ENCODE data around the gene SRGAP1. TPM values are rescaled to one million over a fixed set of nuclear protein-coding genes. Genes with fewer than 3 reads are reported as not detected.

Gene SRGAP1
- 5.7 TPM for total RNA-seq

- H3K27ac ChIP-seq (ENCODE audit: low read depth, low read length): peak within 1 kb of the TSS; percentile 68
- no peaks in the 10 kb centered on the region for H3K27me3 ChIP-seq (ENCODE audit: control insufficient read depth in 3 of 3, insufficient read depth in 3 of 3, low read length in 3 of 3)
Measured at GRCh38 chr12:63844391-63845341, at the start of gene SRGAP1. Gene SRGAP1, plus strand, starts transcription at chr12:63844700. Its CDS starts 117 bp downstream, at chr12:63844817.

GRCh38 chr12:63795032-63795687, 49.3 kb upstream of the SRGAP1 start:
- Histone ChIP-seq H3K9ac (ENCODE audit: low read depth in 1 of 3, low read length in 3 of 3) (no peak overlapping the region), H3K4me3 (ENCODE audit: low read length in 3 of 3) (no peak overlapping the region), H3K27me3 (ENCODE audit: control insufficient read depth in 3 of 3, insufficient read depth in 3 of 3, low read length in 3 of 3) (no peaks in the 10 kb centered on the region), H3K4me1 (ENCODE audit: control insufficient read depth in 3 of 3, insufficient read depth in 3 of 3, low read length in 3 of 3) (no peaks in the 10 kb centered on the region), H3K36me3 (ENCODE audit: control insufficient read depth in 3 of 3, insufficient read depth in 3 of 3, low read length in 3 of 3) (peaks cover 0 to 6% (median 5%) of the 10 kb centered on the region in 3 donors), H3K9me3 (ENCODE audit: control insufficient read depth in 3 of 3, low read length in 3 of 3) (no peaks in the 10 kb centered on the region), H3K27ac (ENCODE audit: low read depth, low read length) (no peak overlapping the region)

More at GRCh38 chr12:63844391-63845341, at the start of gene SRGAP1:
- Histone ChIP-seq H3K4me1 (ENCODE audit: control insufficient read depth in 3 of 3, insufficient read depth in 3 of 3, low read length in 3 of 3) (peaks cover 7 to 23% (median 13%) of the 10 kb centered on the region in 3 donors), H3K9ac (ENCODE audit: low read depth in 1 of 3, low read length in 3 of 3) (peak within 1 kb of the TSS; percentile 79 to 86 (median 81)), H3K4me3 (ENCODE audit: low read length in 3 of 3) (peak within 1 kb of the TSS; percentile 87 to 94 (median 88)), H3K36me3 (ENCODE audit: control insufficient read depth in 3 of 3, insufficient read depth in 3 of 3, low read length in 3 of 3) (no peaks in the 10 kb centered on the region), H3K9me3 (ENCODE audit: control insufficient read depth in 3 of 3, low read length in 3 of 3) (no peaks in the 10 kb centered on the region)

GRCh38 chr12:63795944-63796343, 48.6 kb upstream of the SRGAP1 start:
- H3K4me1 ChIP-seq (ENCODE audit: control insufficient read depth in 3 of 3, insufficient read depth in 3 of 3, low read length in 3 of 3): no peaks in the 10 kb centered on the region
- H3K36me3 ChIP-seq (ENCODE audit: control insufficient read depth in 3 of 3, insufficient read depth in 3 of 3, low read length in 3 of 3): peaks cover 0 to 2% (median 1%) of the 10 kb centered on the region in 3 donors
- H3K9ac ChIP-seq (ENCODE audit: low read depth in 1 of 3, low read length in 3 of 3): no peak overlapping the region
- no peaks in the 10 kb centered on the region for H3K9me3 ChIP-seq (ENCODE audit: control insufficient read depth in 3 of 3, low read length in 3 of 3)
- no peak overlapping the region for H3K4me3 ChIP-seq (ENCODE audit: low read length in 3 of 3)
- no peak overlapping the region for H3K27ac ChIP-seq (ENCODE audit: low read depth, low read length)
- H3K27me3 ChIP-seq (ENCODE audit: control insufficient read depth in 3 of 3, insufficient read depth in 3 of 3, low read length in 3 of 3): no peaks in the 10 kb centered on the region

DNA sequence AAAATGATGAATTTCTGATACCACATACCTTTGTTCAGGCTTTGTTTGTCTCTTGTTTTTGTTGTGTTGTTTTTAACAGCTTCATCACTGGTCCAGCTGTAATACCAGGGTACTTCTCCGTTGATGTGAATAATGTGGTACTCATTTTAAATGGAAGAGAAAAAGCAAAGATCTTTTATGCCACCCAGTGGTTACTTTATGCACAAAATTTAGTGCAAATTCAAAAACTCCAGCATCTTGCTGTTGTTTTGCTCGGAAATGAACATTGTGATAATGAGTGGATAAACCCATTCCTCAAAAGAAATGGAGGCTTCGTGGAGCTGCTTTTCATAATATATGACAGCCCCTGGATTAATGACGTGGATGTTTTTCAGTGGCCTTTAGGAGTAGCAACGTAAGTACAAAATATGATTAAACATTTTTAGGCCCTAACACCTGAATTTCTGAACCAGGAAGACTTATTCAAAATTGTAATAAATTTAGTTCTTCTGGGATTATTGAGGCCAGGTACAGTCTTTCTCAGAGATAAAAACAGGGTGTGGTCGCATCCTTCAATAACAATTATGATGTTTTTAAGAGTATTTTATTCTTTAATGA, 42.4 kb upstream of the SRGAP1 start:
- no peaks in the 10 kb centered on the region for H3K9me3 ChIP-seq (ENCODE audit: control insufficient read depth in 3 of 3, low read length in 3 of 3)
- H3K4me3 ChIP-seq (ENCODE audit: low read length in 3 of 3): no peak overlapping the region
- H3K27me3 ChIP-seq (ENCODE audit: control insufficient read depth in 3 of 3, insufficient read depth in 3 of 3, low read length in 3 of 3): no peaks in the 10 kb centered on the region
- H3K36me3 ChIP-seq (ENCODE audit: control insufficient read depth in 3 of 3, insufficient read depth in 3 of 3, low read length in 3 of 3): peaks cover 2 to 13% (median 5%) of the 10 kb centered on the region in 3 donors
- H3K9ac ChIP-seq (ENCODE audit: low read depth in 1 of 3, low read length in 3 of 3): no peak overlapping the region
- H3K27ac ChIP-seq (ENCODE audit: low read depth, low read length): no peak overlapping the region
- H3K4me1 ChIP-seq (ENCODE audit: control insufficient read depth in 3 of 3, insufficient read depth in 3 of 3, low read length in 3 of 3): no peaks in the 10 kb centered on the region

- Histone ChIP-seq H3K27me3 (ENCODE audit: control insufficient read depth in 3 of 3, insufficient read depth in 3 of 3, low read length in 3 of 3) (no peaks in the 10 kb centered on the region), H3K9me3 (ENCODE audit: control insufficient read depth in 3 of 3, low read length in 3 of 3) (no peaks in the 10 kb centered on the region), H3K4me1 (ENCODE audit: control insufficient read depth in 3 of 3, insufficient read depth in 3 of 3, low read length in 3 of 3) (no peaks in the 10 kb centered on the region), H3K4me3 (ENCODE audit: low read length in 3 of 3) (no peak overlapping the region), H3K27ac (ENCODE audit: low read depth, low read length) (no peak overlapping the region), H3K36me3 (ENCODE audit: control insufficient read depth in 3 of 3, insufficient read depth in 3 of 3, low read length in 3 of 3) (peaks cover 7 to 28% (median 11%) of the 10 kb centered on the region in 3 donors), H3K9ac (ENCODE audit: low read depth in 1 of 3, low read length in 3 of 3) (no peak overlapping the region)
Measured at GRCh38 chr12:63804746-63805145, 39.8 kb upstream of the SRGAP1 start.

- Histone ChIP-seq H3K4me1 (ENCODE audit: control insufficient read depth in 3 of 3, insufficient read depth in 3 of 3, low read length in 3 of 3) (no peaks in the 10 kb centered on the region), H3K27me3 (ENCODE audit: control insufficient read depth in 3 of 3, insufficient read depth in 3 of 3, low read length in 3 of 3) (no peaks in the 10 kb centered on the region), H3K27ac (ENCODE audit: low read depth, low read length) (no peak overlapping the region), H3K9me3 (ENCODE audit: control insufficient read depth in 3 of 3, low read length in 3 of 3) (no peaks in the 10 kb centered on the region), H3K36me3 (ENCODE audit: control insufficient read depth in 3 of 3, insufficient read depth in 3 of 3, low read length in 3 of 3) (peaks cover 7 to 28% (median 11%) of the 10 kb centered on the region in 3 donors), H3K4me3 (ENCODE audit: low read length in 3 of 3) (no peak overlapping the region), H3K9ac (ENCODE audit: low read depth in 1 of 3, low read length in 3 of 3) (no peak overlapping the region)
Measured at GRCh38 chr12:63805704-63806672, 38.5 kb upstream of the SRGAP1 start.

DNA sequence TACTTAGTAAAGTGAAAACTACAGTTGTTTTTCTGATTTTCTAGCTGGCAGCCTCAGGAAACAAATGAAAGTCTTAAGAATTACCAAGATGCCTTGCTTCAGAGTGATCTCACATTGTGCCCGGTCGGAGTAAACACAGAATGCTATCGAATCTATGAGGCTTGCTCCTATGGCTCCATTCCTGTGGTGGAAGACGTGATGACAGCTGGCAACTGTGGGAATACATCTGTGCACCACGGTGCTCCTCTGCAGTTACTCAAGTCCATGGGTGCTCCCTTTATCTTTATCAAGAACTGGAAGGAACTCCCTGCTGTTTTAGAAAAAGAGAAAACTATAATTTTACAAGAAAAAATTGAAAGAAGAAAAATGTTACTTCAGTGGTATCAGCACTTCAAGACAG, 35.9 kb upstream of the SRGAP1 start:
- peaks cover 7 to 28% (median 11%) of the 10 kb centered on the region in 3 donors for H3K36me3 ChIP-seq (ENCODE audit: control insufficient read depth in 3 of 3, insufficient read depth in 3 of 3, low read length in 3 of 3)

DNA sequence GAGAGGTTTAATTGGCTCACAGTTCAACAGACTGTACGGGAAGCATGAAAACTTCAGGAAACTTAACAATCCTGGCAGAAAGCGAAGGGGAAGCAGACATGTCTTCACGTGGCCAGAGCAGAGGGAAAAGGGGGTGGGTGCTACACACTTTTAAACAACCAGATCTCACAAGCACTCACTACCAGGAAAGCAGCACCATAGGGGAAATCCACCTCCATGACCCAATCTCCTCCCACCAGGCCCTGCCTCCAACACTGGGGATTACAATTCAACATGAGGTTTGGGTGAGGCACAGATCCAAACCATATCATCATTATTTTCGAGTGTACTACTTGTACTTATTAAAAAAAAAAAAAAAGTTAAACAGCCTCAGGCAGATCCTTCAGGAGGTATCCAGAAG, 34.9 kb upstream of the SRGAP1 start:
- Histone ChIP-seq H3K4me3 (ENCODE audit: low read length in 3 of 3) (no peak overlapping the region), H3K4me1 (ENCODE audit: control insufficient read depth in 3 of 3, insufficient read depth in 3 of 3, low read length in 3 of 3) (no peaks in the 10 kb centered on the region), H3K9ac (ENCODE audit: low read depth in 1 of 3, low read length in 3 of 3) (no peak overlapping the region), H3K27me3 (ENCODE audit: control insufficient read depth in 3 of 3, insufficient read depth in 3 of 3, low read length in 3 of 3) (no peaks in the 10 kb centered on the region), H3K36me3 (ENCODE audit: control insufficient read depth in 3 of 3, insufficient read depth in 3 of 3, low read length in 3 of 3) (peaks cover 7 to 28% (median 11%) of the 10 kb centered on the region in 3 donors), H3K9me3 (ENCODE audit: control insufficient read depth in 3 of 3, low read length in 3 of 3) (no peaks in the 10 kb centered on the region), H3K27ac (ENCODE audit: low read depth, low read length) (no peak overlapping the region)

More for the DNA sequence above, 35.9 kb upstream of the SRGAP1 start:
- Histone ChIP-seq H3K4me1 (ENCODE audit: control insufficient read depth in 3 of 3, insufficient read depth in 3 of 3, low read length in 3 of 3) (no peaks in the 10 kb centered on the region), H3K9me3 (ENCODE audit: control insufficient read depth in 3 of 3, low read length in 3 of 3) (no peaks in the 10 kb centered on the region), H3K27ac (ENCODE audit: low read depth, low read length) (no peak overlapping the region), H3K9ac (ENCODE audit: low read depth in 1 of 3, low read length in 3 of 3) (no peak overlapping the region), H3K27me3 (ENCODE audit: control insufficient read depth in 3 of 3, insufficient read depth in 3 of 3, low read length in 3 of 3) (no peaks in the 10 kb centered on the region), H3K4me3 (ENCODE audit: low read length in 3 of 3) (no peak overlapping the region)

GRCh38 chr12:63811334-63811733, 33.2 kb upstream of the SRGAP1 start:
- Histone ChIP-seq H3K36me3 (ENCODE audit: control insufficient read depth in 3 of 3, insufficient read depth in 3 of 3, low read length in 3 of 3) (peaks cover 2 to 19% (median 9%) of the 10 kb centered on the region in 3 donors), H3K27me3 (ENCODE audit: control insufficient read depth in 3 of 3, insufficient read depth in 3 of 3, low read length in 3 of 3) (no peaks in the 10 kb centered on the region), H3K9me3 (ENCODE audit: control insufficient read depth in 3 of 3, low read length in 3 of 3) (no peaks in the 10 kb centered on the region), H3K9ac (ENCODE audit: low read depth in 1 of 3, low read length in 3 of 3) (no peak overlapping the region), H3K4me3 (ENCODE audit: low read length in 3 of 3) (no peak overlapping the region), H3K27ac (ENCODE audit: low read depth, low read length) (no peak overlapping the region), H3K4me1 (ENCODE audit: control insufficient read depth in 3 of 3, insufficient read depth in 3 of 3, low read length in 3 of 3) (no peaks in the 10 kb centered on the region)

Measured in skeletal muscle tissue (tissue), 4 donors.